SH-SY5Y (cell line): ENCODE measurements around the gene GJB4.

Experiments used
- GATA2 ChIP-seq: IDR thresholded peaks from 2 replicates; pipeline ENCODE4 v1.6.1; 2011; ENCODE audit warnings: mild to moderate bottlenecking, low read depth, low read length
- GATA3 ChIP-seq: IDR thresholded peaks from 2 replicates; pipeline ENCODE4 v1.6.1; 2011; ENCODE audit warnings: low read depth, mild to moderate bottlenecking, low read length, moderate library complexity

GJB4 gene

GRCh38 chr1:34742667-34743270 is 16.8 kb upstream of the GJB4 start:
- TF ChIP-seq GATA2: no peak
- TF ChIP-seq GATA3: no peak

DNA sequence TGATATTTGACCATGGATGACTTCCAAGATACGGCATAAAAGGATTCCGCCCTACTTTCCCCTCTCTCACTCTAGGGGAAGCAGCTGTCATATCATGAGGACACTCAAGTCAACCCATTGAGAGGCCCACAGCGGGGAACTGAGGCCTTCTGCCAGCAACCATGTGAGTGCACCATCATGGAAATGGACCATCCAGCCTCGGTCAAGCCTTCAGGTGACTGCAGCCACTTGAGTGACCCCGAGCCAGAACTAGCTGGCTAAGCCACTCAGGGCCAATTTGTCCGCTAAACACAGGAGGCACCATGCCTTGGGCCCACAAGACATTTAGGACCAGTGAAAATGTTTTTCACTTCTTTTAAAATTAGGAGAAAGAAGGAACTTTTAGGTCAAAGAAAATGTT is 15.8 kb upstream of the GJB4 start:
- TF ChIP-seq GATA3 (no peak), GATA2 (no peak)

DNA sequence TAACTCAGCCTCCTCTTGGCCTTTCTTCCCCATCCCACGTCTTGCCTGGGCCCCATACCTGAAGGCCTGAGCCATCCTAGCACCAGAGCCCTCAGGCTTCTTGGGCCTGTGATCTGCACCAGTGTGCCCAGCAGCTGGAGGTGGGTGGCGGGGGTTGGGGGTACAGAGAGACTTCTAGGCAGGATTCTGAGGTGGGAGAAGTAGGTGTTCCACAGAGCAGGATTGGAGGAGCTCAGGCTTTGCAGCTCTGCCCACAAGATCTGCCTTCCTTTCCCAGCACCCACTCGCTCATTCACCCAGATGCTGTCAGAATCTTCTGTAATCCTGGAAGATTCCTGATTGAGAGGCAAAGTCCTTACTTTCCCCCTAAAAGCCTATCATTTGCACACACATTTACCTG is 14.7 kb upstream of the GJB4 start:
- TF ChIP-seq GATA3: no peak
- TF ChIP-seq GATA2: no peak

- TF ChIP-seq GATA2: no peak
- TF ChIP-seq GATA3: no peak
Measured at GRCh38 chr1:34745666-34746065, 13.9 kb upstream of the GJB4 start.

- no peak for TF ChIP-seq GATA2
Measured at GRCh38 chr1:34746101-34746500, 13.4 kb upstream of the GJB4 start.

DNA sequence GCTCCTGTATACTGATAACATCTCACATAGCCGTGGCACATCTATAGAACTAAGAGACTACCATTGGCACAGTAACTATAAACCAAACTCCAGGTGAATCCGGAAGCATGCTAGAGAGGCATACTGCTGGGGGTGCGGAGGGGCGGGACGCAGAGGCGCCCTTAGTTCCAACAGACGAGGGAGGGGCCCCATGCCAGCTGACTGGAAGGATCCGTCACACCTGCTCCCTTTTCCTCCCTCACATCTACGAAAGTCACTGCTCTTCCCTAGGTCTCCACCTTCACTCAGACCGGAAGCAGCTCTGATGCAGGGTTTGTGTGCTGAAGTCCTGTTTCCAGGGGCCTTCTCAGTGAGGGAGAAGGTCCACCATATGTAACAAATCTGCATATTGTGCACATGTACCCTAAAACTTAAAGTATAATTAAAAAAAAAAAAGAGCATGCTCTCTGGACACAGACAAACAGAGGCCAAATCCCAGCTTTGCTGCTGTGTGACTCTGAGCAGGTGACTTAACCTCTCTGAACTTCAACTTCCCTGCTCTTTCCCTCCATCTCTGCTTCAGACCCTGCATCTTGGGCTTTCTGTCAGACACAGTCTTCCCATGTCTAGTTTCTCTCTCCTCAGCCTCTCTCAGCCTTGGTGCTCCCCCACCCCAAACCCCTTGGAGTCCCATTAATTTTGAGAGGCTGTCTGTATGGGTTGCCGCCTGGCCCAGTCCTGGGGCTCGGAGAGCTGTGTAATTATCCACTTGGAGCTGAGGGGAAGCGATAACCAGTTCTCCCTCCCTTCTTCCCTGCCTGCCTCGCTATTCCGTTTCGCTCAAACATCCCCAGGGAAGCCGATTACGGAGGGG is 12.5 kb upstream of the GJB4 start:
- no peak for TF ChIP-seq GATA2
- no peak for TF ChIP-seq GATA3

GRCh38 chr1:34747638-34747941 is 11.9 kb upstream of the GJB4 start:
- no peak for TF ChIP-seq GATA3
- no peak for TF ChIP-seq GATA2

DNA sequence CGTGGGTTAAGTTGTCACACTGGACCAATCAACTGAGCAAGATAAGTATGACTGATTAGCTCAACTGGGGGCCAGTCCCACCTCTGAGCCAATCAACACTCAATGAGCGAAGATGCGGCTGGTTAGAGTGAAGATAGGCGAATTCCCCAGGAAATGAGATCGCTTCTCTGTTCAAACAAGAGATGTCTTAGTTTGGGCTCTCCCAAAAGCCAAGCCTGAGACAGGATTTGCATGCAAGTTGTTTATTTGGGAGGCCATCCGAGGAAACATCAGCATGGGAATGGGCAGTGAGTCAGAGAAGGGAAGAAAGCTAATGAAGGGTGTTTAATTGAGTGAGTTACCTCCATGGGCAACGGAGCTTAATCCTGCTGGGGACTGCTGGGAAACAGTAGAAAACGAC is 9.5 kb upstream of the GJB4 start:
- TF ChIP-seq GATA3 (no peak), GATA2 (no peak)

DNA sequence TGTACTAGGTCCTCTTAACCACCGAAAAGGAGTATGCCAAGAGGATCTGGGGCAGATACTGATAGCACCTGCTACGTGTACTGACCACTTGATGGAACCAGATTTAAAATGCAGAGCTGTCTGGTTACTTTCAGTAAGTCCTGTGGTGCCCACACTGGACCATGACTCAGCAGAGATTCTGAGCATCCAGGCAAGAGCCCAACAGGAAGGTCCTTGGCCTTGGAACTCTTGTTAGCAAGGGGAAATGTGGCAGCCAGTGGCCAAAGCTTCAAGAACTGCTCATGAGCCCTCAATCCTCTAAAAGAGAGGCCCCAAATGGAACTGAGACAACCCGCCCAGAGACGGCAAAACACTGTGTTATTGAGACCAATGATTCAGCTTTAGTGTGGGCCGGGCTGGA is 8.9 kb upstream of the GJB4 start:
- no peak for TF ChIP-seq GATA2
- TF ChIP-seq GATA3: no peak

- TF ChIP-seq GATA3 (no peak), GATA2 (no peak)
Measured at GRCh38 chr1:34753163-34753562, 6.4 kb upstream of the GJB4 start.

- TF ChIP-seq GATA3 (no peak), GATA2 (no peak)
Measured at GRCh38 chr1:34754964-34755637, 4.4 kb upstream of the GJB4 start, which contains the start of gene GJB5. Gene GJB5, plus strand, starts transcription at chr1:34755047. Its CDS starts 2,284 bp downstream, at chr1:34757331.

- TF ChIP-seq GATA2 (no peak), GATA3 (no peak)
Measured at GRCh38 chr1:34755961-34756360, 3.6 kb upstream of the GJB4 start.

DNA sequence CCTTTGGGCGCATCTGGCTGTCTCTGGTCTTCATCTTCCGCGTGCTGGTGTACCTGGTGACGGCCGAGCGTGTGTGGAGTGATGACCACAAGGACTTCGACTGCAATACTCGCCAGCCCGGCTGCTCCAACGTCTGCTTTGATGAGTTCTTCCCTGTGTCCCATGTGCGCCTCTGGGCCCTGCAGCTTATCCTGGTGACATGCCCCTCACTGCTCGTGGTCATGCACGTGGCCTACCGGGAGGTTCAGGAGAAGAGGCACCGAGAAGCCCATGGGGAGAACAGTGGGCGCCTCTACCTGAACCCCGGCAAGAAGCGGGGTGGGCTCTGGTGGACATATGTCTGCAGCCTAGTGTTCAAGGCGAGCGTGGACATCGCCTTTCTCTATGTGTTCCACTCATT is 2.2 kb upstream of the GJB4 start:
- no peak for TF ChIP-seq GATA3
- no peak for TF ChIP-seq GATA2

DNA sequence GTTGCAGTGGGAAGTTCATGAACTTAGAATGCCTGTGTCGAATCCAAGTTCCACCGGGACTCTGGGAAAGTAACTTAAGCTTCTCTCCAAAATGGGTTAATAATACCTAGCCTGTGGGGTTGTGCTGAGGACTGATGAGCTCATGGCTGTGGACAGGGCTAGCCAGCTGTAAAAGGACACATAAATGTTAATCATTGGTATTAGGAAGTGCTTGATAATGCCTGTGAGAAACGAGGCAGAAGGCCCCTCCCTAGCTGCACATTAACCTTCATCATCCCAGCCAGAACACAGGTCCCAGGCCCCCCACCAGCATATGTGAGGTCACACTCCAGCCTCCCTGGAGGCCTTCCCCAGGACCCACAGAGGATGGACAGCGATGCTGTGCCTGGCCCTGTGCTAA is 789 bp upstream of the GJB4 start:
- TF ChIP-seq GATA2: no peak
- TF ChIP-seq GATA3: no peak
